ENCODE results near the gene SNX8. TPM values are rescaled to one million over a fixed set of nuclear protein-coding genes. Genes with fewer than 3 reads are reported as not detected.
A peak's percentile ranks its signal among the peaks of the same experiment; 100 is the strongest.

SNX8 gene
- total RNA-seq, 1 experiment from 2014 or later = 40.6 TPM

DNA sequence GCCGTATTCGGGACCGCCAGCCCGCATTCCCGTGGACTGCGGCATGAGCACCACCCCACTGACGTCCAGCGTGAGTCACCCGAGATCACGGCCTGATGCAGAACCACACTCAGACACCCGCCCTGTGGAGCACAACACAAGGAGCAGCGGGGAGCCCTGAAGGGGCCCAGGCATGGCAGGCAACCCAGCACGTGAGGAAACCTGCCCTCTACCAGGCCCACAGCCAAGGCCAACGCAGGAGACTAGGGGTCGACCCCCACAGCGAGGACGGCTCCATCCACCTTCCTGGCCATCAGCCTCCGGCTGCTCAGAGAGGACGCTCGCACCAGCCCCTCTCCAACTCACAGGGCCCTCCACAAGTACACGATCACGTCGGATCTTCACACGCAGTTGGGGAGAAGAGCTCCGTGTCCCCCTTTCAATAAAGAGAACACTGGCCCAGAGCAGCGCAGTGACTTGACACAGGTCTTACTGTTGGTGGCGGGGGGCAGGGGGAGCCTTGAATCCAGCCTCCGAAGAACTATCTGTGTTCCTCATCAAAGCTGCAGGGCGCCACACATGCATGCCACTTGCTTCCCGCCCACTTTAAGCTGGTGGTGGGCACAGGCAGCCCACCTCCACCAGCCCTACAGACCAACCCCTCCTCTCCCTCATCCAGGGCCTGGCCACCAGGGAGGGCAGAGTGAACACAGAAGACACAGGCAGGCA lies 103.5 kb downstream of the SNX8 start:
- Histone ChIP-seq H2BK20ac (ENCODE audit: low read depth, low read length, poor library complexity, severe bottlenecking) (no peak overlapping the region), H3K27me3 (ENCODE audit: insufficient read depth, low read length) (no peaks in the 10 kb centered on the region), H3K79me1 (ENCODE audit: insufficient read depth, low read depth, low read length, poor library complexity, severe bottlenecking) (no peaks in the 10 kb centered on the region), H3K9ac (ENCODE audit: extremely low read depth, insufficient read length, low read length) (no peak overlapping the region), H2BK5ac (ENCODE audit: insufficient read length, low read length) (no peak overlapping the region), H3K4ac (ENCODE audit: low read depth, low read length) (no peak overlapping the region), H3K18ac (ENCODE audit: insufficient read length, low read depth, low read length) (no peak overlapping the region), H3K56ac (ENCODE audit: insufficient read length, low read depth, low read length) (no peak overlapping the region), H4K20me1 (ENCODE audit: control insufficient read depth, insufficient read depth, insufficient read length) (no peaks in the 10 kb centered on the region), H3K27ac (ENCODE audit: insufficient read length, low read depth, low read length) (no peak overlapping the region), H4K91ac (ENCODE audit: insufficient read length, low read depth, low read length) (no peak overlapping the region), H3K4me1 (ENCODE audit: insufficient read depth, low read length) (no peaks in the 10 kb centered on the region), H4K8ac (replicated peaks; ENCODE audit: insufficient read length, low read depth, low read length) (no peak overlapping the region), H4K5ac (ENCODE audit: insufficient read length, low read depth, low read length) (no peak overlapping the region), H3K14ac (ENCODE audit: insufficient read depth, low read length) (no peak overlapping the region), H3T11ph (ENCODE audit: low read length) (no peak overlapping the region), H3K9me3 (ENCODE audit: control insufficient read depth, low read depth, low read length) (no peaks in the 10 kb centered on the region), H2AK5ac (ENCODE audit: insufficient read length, low read length) (no peak overlapping the region), H3K4me2 (ENCODE audit: insufficient read depth, insufficient read length, low read length) (no peak overlapping the region), H2BK120ac (ENCODE audit: low read depth, low read length, poor library complexity, severe bottlenecking) (no peak overlapping the region), H3K23me2 (ENCODE audit: insufficient read length, low read depth, low read length, poor library complexity, severe bottlenecking) (no peaks in the 10 kb centered on the region), H3K23ac (ENCODE audit: insufficient read length, low read depth, low read length) (no peak overlapping the region), H3K79me2 (ENCODE audit: insufficient read depth, low read length) (no peaks in the 10 kb centered on the region), H2BK15ac (ENCODE audit: low read depth, low read length) (no peak overlapping the region), H2AFZ (ENCODE audit: low read length) (no peak overlapping the region), H2BK12ac (ENCODE audit: insufficient read length, low read depth, low read length) (no peak overlapping the region)
- WGBS (ENCODE audit: extremely low coverage, insufficient read length, low lambda C conversion rate) = no CpG with 5 or more reads among the region's 30 CpGs
- Mint-ChIP-seq H3K36me3 (ENCODE audit: insufficient read depth in 1 of 3, low read depth in 3 of 3) (peaks cover 46 to 79% (median 78%) of the 10 kb centered on the region in 3 experiments), H3K27ac (peak overlapping the region; percentile 23 to 53 (median 27); a peak in 2 of 7 replicates), H3K4me3 (no peak overlapping the region), H3K27me3 (ENCODE audit: low read depth) (no peaks in the 10 kb centered on the region), H3K4me1 (no peaks in the 10 kb centered on the region), H3K9me3 (peaks cover 1 to 3% of the 10 kb centered on the region in 2 experiments; a peak in 3 of 5 replicates)
- no peak for DNase-seq
- TF ChIP-seq, protein P1, sequence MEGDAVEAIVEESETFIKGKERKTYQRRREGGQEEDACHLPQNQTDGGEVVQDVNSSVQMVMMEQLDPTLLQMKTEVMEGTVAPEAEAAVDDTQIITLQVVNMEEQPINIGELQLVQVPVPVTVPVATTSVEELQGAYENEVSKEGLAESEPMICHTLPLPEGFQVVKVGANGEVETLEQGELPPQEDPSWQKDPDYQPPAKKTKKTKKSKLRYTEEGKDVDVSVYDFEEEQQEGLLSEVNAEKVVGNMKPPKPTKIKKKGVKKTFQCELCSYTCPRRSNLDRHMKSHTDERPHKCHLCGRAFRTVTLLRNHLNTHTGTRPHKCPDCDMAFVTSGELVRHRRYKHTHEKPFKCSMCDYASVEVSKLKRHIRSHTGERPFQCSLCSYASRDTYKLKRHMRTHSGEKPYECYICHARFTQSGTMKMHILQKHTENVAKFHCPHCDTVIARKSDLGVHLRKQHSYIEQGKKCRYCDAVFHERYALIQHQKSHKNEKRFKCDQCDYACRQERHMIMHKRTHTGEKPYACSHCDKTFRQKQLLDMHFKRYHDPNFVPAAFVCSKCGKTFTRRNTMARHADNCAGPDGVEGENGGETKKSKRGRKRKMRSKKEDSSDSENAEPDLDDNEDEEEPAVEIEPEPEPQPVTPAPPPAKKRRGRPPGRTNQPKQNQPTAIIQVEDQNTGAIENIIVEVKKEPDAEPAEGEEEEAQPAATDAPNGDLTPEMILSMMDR (conservative IDR thresholded peaks at IDR 0.05) = no peak

Measured in H9 (cell line).